A673 (cell line): Measurements from ENCODE around the gene NNMT. TPM values are rescaled to one million over a fixed set of nuclear protein-coding genes. Genes with fewer than 3 reads are reported as not detected.

Source experiments
- BruUV-seq: library from RNA; stranded (reverse); fragments of 400-500 nt; replicated peaks from 2 replicates; lab custom pipeline; 2021; lab: Mats Ljungman, UMichigan
- CTCF ChIA-PET: fragments of 300-600 bp; sonication (Branson Sonifier 250); formaldehyde crosslinking; loops from one replicate; lab custom pipeline; 2022; ENCODE audit warnings: antibody characterized with exemption; lab: Charles Lee
- POLR2A ChIA-PET: fragments of 300-600 bp; sonication (Branson Sonifier 250); formaldehyde crosslinking; loops from one replicate; lab custom pipeline; 2022; ENCODE audit warnings: antibody characterized with exemption; ENCODE audit not compliant: low non-redundant PET; lab: Charles Lee
- DNase-seq: peaks from one replicate; pipeline ENCODE4 v3.0.0-alpha.2; 2015; ENCODE audit warnings: low spot score
- H3K27ac ChIP-seq: fragments of 200-600 bp; sonication (generic); 2 replicates; pipeline ENCODE4 v1.5.1; 2016; ENCODE audit warnings: mixed run types, low read depth, mild to moderate bottlenecking, mixed read lengths, antibody characterized with exemption, low read length; ENCODE audit not compliant: poor library complexity, severe bottlenecking
- H3K27me3 ChIP-seq: fragments of 200-600 bp; sonication (generic); replicated peaks from 2 replicates; pipeline ENCODE4 v1.6.1; 2017; ENCODE audit warnings: mixed run types, low read depth, mild to moderate bottlenecking, mixed read lengths, antibody characterized with exemption, low read length; ENCODE audit not compliant: insufficient read depth, poor library complexity
- H3K36me3 ChIP-seq: fragments of 200-600 bp; sonication (generic); 2 replicates; pipeline ENCODE4 v1.6.1; 2016; ENCODE audit warnings: mixed run types, mild to moderate bottlenecking, mixed read lengths, antibody characterized with exemption, low read length; ENCODE audit not compliant: insufficient read depth, poor library complexity, severe bottlenecking
- H3K4me1 ChIP-seq: fragments of 200-600 bp; sonication (generic); 2 replicates; pipeline ENCODE4 v1.6.1; 2017; ENCODE audit warnings: mixed run types, mild to moderate bottlenecking, mixed read lengths, antibody characterized with exemption, low read length; ENCODE audit not compliant: insufficient read depth, poor library complexity, severe bottlenecking
- H3K4me3 ChIP-seq: fragments of 200-600 bp; sonication (generic); 2 replicates; pipeline ENCODE4 v1.5.1; 2016; ENCODE audit warnings: low read depth, mixed run types, mild to moderate bottlenecking, mixed read lengths, low read length; ENCODE audit not compliant: poor library complexity, severe bottlenecking
- H3K9me3 ChIP-seq: fragments of 200-600 bp; sonication (generic); 2 replicates; pipeline ENCODE4 v1.6.1; 2016; ENCODE audit warnings: mixed run types, low read depth, mild to moderate bottlenecking, mixed read lengths, antibody characterized with exemption, low read length; ENCODE audit not compliant: poor library complexity, severe bottlenecking
- CTCF ChIP-seq: fragments of 300-800, 200-600 bp; sonication (generic); conservative IDR thresholded peaks from 2 replicates; pipeline ENCODE4 v1.5.1; 2017; ENCODE audit warnings: low read depth, mild to moderate bottlenecking, antibody characterized with exemption, low read length, moderate library complexity, mixed read lengths
- EZH2 ChIP-seq: fragments of 200-600 bp; sonication (generic); IDR thresholded peaks from 2 replicates; pipeline ENCODE4 v1.6.1; 2017; ENCODE audit warnings: borderline replicate concordance, low read depth, mild to moderate bottlenecking, mixed read lengths, antibody characterized with exemption, low read length; ENCODE audit not compliant: poor library complexity, severe bottlenecking
- intact Hi-C: fragments of 100-400 bp; cut with micrococcal nuclease; formaldehyde crosslinking; loops from one replicate; pipeline ENCODE4 v1.10.0; 2022; ENCODE audit not compliant: unreplicated experiment
- total RNA-seq: library from RNA; stranded (reverse); gene quantifications from 2 replicates; pipeline ENCODE4 v1.2.3, GENCODE V29; 2021

NNMT gene
- total RNA-seq, 1 experiment from 2014 or later = 0.64 TPM

DNA sequence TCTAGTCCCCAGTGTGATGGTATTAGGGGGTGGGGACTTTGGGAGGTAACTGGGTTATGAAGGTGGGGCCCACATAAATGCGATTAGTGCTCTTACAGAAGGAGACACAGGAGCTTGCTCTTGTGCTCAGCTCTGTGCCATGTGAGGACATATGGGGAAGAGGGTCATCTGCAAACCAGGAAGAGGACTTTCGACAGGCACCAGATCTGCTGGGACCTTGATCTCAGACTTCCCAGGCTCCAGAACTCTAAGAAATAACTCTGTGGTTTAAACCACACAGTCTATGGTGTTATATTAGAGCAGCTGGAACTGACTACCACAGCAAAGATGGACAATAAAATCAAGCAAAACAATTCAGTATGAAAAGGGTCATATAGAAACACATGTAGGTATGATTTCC, 26.7 kb downstream of the NNMT start:
- H3K4me3 ChIP-seq = no peak overlapping the region
- H3K27me3 ChIP-seq = peaks cover 31% of the 10 kb centered on the region
- intact Hi-C loops = no loop called here
- H3K9me3 ChIP-seq = no peaks in the 10 kb centered on the region
- H3K4me1 ChIP-seq = no peaks in the 10 kb centered on the region
- DNase-seq = no peak
- no peaks in the 10 kb centered on the region for H3K36me3 ChIP-seq
- TF ChIP-seq CTCF (no peak), EZH2 (no peak)
- ChIA-PET CTCF (interaction anchor here (0.6 kb wide), 1 partner anchor 427 kb away, joined by 4 read pairs; no protein-coding TSS in a partner anchor), POLR2A (no interaction called here)
- H3K27ac ChIP-seq = no peak overlapping the region
- no TSS peak for BruUV-seq

DNA sequence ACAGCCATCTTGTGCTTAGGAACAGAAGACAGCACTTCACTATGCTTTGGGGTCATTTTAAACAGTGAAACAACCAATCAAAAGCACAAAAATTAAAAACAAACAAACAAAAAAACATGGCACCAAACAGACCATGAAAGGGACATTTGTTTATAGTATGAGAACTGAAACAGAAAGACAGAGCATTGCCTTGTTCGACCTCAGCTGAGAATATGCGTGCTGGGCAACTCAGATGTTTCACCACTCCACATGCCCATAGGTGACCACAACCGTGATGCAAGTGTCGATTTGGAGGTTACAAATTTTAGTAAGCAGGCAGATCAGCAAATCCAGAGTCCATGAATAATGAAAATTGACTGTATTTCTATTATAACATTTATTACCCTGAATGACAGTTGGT, 30.0 kb downstream of the NNMT start:
- BruUV-seq = no TSS peak
- intact Hi-C loops = no loop called here
- TF ChIP-seq EZH2 (no peak), CTCF (no peak)
- ChIA-PET CTCF (no interaction called here), POLR2A (no interaction called here)
- no peak overlapping the region for H3K27ac ChIP-seq
- no peak overlapping the region for H3K4me3 ChIP-seq
- H3K9me3 ChIP-seq = peaks cover 8% of the 10 kb centered on the region
- DNase-seq = no peak
- no peaks in the 10 kb centered on the region for H3K36me3 ChIP-seq
- peaks cover 8% of the 10 kb centered on the region for H3K27me3 ChIP-seq
- H3K4me1 ChIP-seq = no peaks in the 10 kb centered on the region

DNA sequence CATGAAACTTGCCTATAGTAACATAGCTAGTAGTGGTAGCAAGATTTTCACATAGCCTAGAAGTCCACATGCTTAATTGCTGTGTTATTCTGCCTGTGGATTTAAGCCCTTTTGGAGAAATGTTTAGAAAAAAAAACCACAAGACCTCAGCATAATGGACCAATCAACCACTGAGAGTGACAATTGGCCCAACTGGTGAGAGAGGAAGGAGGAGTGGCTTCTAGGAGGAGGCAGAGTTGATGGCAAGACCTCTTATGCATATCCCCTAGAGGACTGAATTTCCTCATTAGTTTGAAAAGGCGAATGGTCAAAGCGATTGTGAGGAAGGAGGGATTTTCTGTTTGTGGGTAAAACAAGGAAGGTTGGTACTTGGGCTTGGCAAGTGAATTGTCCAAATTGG, 30.6 kb downstream of the NNMT start:
- Histone ChIP-seq H3K27ac (no peak overlapping the region), H3K4me3 (no peak overlapping the region), H3K4me1 (no peaks in the 10 kb centered on the region), H3K36me3 (no peaks in the 10 kb centered on the region), H3K27me3 (peaks cover 4% of the 10 kb centered on the region), H3K9me3 (peaks cover 9% of the 10 kb centered on the region)
- DNase-seq = no peak
- TF ChIP-seq EZH2 = no peak
- intact Hi-C loops = no loop called here
- POLR2A ChIA-PET = no interaction called here
- no TSS peak for BruUV-seq
- CTCF ChIA-PET = no interaction called here

DNA sequence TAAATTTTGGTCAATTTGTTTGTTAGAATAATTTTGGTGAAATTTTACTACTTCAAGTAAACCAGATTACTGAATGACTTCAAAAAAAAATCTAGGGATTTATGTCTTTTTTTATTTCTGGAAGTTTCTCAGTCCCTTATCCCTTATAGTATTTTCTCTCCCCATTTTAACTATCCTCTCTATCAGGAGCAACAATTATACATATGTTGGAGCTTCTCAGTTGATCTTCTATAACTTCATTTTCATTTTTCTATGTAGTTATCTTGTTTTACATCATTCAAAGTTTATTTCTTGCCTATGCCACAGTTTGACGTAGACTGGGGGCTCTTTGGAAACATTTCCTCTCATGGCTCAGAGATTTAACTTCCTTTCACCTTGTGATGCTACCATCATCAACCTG, 34.2 kb downstream of the NNMT start:
- POLR2A ChIA-PET = no interaction called here
- H3K4me1 ChIP-seq = no peaks in the 10 kb centered on the region
- intact Hi-C loops = no loop called here

More for the DNA sequence above, 34.2 kb downstream of the NNMT start:
- H3K27me3 ChIP-seq = peaks cover 11% of the 10 kb centered on the region
- H3K9me3 ChIP-seq = peaks cover 9% of the 10 kb centered on the region
- CTCF ChIA-PET = no interaction called here
- H3K4me3 ChIP-seq = no peak overlapping the region
- no peak for DNase-seq
- BruUV-seq = no TSS peak
- H3K36me3 ChIP-seq = no peaks in the 10 kb centered on the region
- H3K27ac ChIP-seq = no peak overlapping the region
- TF ChIP-seq EZH2 = no peak
- no peak for TF ChIP-seq CTCF
